Measurements from ENCODE around the gene ARHGEF19. TPM values are rescaled to one million over a fixed set of nuclear protein-coding genes. Genes with fewer than 3 reads are reported as not detected.

ARHGEF19 gene
- total RNA-seq, 1 experiment from 2014 or later, result 13.8 TPM

GRCh38 chr1:16187748-16188401 lies 24.6 kb downstream of the ARHGEF19 start:
- intact Hi-C loops (cut with micrococcal nuclease), result loop anchor here (1.0 to 5.0 kb wide), 4 partner anchors 29 to 109 kb away; partner anchors contain the start of gene CPLANE2
- Histone ChIP-seq H3K4me2 (ENCODE audit: low read length) (peak overlapping the region; percentile 59), H3K4me3 (ENCODE audit: low read length) (no peak overlapping the region), H3K27ac (ENCODE audit: low read length) (peak overlapping the region; percentile 86), H3K79me2 (ENCODE audit: low read length) (peaks cover 30% of the 10 kb centered on the region), H3F3A (ENCODE audit: low read length, unreplicated experiment) (no peaks in the 10 kb centered on the region), H3K9ac (ENCODE audit: low read length) (peak overlapping the region; percentile 55), H4K20me1 (ENCODE audit: low read length) (no peaks in the 10 kb centered on the region), H3K36me3 (ENCODE audit: low read depth, low read length) (no peaks in the 10 kb centered on the region), H2AFZ (ENCODE audit: low read length) (no peak overlapping the region), H3K9me3 (ENCODE audit: low read length) (no peaks in the 10 kb centered on the region), H3K4me1 (ENCODE audit: insufficient read depth, low read length) (peaks cover 64% of the 10 kb centered on the region), H3K9me2 (replicated peaks; ENCODE audit: low read length) (no peaks in the 10 kb centered on the region), H3K27me3 (ENCODE audit: low read length) (no peaks in the 10 kb centered on the region)
- TF ChIP-seq EZH2 (IDR thresholded peaks at IDR 0.05; ENCODE audit: low read length, unreplicated experiment) (no peak), EZH2phosphoT487 (IDR thresholded peaks at IDR 0.05; ENCODE audit: borderline replicate concordance, low read length) (no peak)
- TF ChIP-seq, protein P1, sequence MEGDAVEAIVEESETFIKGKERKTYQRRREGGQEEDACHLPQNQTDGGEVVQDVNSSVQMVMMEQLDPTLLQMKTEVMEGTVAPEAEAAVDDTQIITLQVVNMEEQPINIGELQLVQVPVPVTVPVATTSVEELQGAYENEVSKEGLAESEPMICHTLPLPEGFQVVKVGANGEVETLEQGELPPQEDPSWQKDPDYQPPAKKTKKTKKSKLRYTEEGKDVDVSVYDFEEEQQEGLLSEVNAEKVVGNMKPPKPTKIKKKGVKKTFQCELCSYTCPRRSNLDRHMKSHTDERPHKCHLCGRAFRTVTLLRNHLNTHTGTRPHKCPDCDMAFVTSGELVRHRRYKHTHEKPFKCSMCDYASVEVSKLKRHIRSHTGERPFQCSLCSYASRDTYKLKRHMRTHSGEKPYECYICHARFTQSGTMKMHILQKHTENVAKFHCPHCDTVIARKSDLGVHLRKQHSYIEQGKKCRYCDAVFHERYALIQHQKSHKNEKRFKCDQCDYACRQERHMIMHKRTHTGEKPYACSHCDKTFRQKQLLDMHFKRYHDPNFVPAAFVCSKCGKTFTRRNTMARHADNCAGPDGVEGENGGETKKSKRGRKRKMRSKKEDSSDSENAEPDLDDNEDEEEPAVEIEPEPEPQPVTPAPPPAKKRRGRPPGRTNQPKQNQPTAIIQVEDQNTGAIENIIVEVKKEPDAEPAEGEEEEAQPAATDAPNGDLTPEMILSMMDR (conservative IDR thresholded peaks at IDR 0.05; ENCODE audit: low read depth, low read length), result peak; percentile 97
- DNase-seq (peak; percentile 93), ATAC-seq (peak; percentile 66)
- POLR2A ChIA-PET (ENCODE audit: unreplicated experiment), result interaction anchor here (0.6 to 0.7 kb wide), 2 partner anchors 41 to 132 kb away, joined by 3 to 4 read pairs; no protein-coding TSS in a partner anchor
- BruUV-seq (replicated peaks), result no TSS peak
- CTCF ChIA-PET, result interaction anchor here (1.0 to 1.1 kb wide), 2 partner anchors 24 to 110 kb away, joined by 3 to 7 read pairs; no protein-coding TSS in a partner anchor

DNA sequence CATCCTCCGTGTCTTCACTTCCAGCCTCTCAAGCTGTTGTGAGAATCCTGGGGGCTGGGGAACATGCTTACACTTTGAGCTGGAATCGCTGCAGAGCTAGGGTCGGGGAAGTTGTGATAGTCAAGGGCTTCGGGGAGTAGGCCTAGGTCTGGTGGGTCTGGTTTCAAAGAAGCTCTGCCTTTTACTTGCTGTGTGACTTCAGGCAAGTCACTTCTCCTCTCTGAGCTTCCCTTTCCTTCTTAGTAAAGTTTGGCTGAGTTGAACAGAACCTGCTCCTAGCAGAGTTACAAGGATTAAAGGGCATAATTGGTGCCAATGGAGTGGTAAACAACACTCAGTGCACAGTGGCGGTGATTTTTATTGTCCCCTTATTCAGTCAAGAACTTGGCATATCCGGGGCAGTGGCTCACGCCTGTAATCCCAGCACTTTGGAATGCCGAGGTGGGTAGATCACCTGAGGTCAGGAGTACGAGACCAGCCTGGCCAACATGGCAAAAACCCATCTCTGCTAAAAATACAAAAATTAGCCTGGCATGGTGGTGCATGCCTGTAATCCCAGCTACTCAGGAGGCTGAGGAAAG lies 25.7 kb downstream of the ARHGEF19 start:
- CTCF ChIA-PET, result interaction anchor here (0.7 to 1.1 kb wide), 4 partner anchors 23 to 62 kb away, joined by 3 to 7 read pairs (median 4); no protein-coding TSS in a partner anchor
- ATAC-seq (peak; percentile 2; the same call in 1 of the 2 replicates), DNase-seq (peak; percentile 56)
- intact Hi-C loops (cut with micrococcal nuclease), result loop anchor here (1.0 to 5.0 kb wide), 3 partner anchors 27 to 107 kb away; no protein-coding TSS in a partner anchor
- H3K9me3 ChIP-seq (ENCODE audit: low read length), result no peaks in the 10 kb centered on the region
- no peak overlapping the region for H2AFZ ChIP-seq (ENCODE audit: low read length)
- POLR2A ChIA-PET (ENCODE audit: unreplicated experiment), result interaction anchor here (0.6 kb wide), 1 partner anchor 30 kb away, joined by 16 read pairs; no protein-coding TSS in a partner anchor
- H3K27ac ChIP-seq (ENCODE audit: low read length), result peak overlapping the region; percentile 56
- no peak overlapping the region; the same call in 1 of the 2 replicates for H3K4me2 ChIP-seq (ENCODE audit: low read length)
- H3K9me2 ChIP-seq (replicated peaks; ENCODE audit: low read length), result no peaks in the 10 kb centered on the region
- no TSS peak for BruUV-seq (replicated peaks)
- no peaks in the 10 kb centered on the region for H3F3A ChIP-seq (ENCODE audit: low read length, unreplicated experiment)
- peaks cover 75% of the 10 kb centered on the region for H3K4me1 ChIP-seq (ENCODE audit: insufficient read depth, low read length)
- no peak overlapping the region for H3K4me3 ChIP-seq (ENCODE audit: low read length)
- no peaks in the 10 kb centered on the region for H4K20me1 ChIP-seq (ENCODE audit: low read length)
- H3K27me3 ChIP-seq (ENCODE audit: low read length), result no peaks in the 10 kb centered on the region
- TF ChIP-seq EZH2 (IDR thresholded peaks at IDR 0.05; ENCODE audit: low read length, unreplicated experiment) (no peak), EZH2phosphoT487 (IDR thresholded peaks at IDR 0.05; ENCODE audit: borderline replicate concordance, low read length) (no peak)
- TF ChIP-seq, protein P1 (conservative IDR thresholded peaks at IDR 0.05; ENCODE audit: low read depth, low read length), result no peak
- H3K79me2 ChIP-seq (ENCODE audit: low read length), result peaks cover 37% of the 10 kb centered on the region
- no peak overlapping the region for H3K9ac ChIP-seq (ENCODE audit: low read length)
- H3K36me3 ChIP-seq (ENCODE audit: low read depth, low read length), result no peaks in the 10 kb centered on the region
